Fibroblast of the aortic adventitia (primary cell): Measurements from ENCODE around the gene ATP8B3. TPM values are rescaled to one million over a fixed set of nuclear protein-coding genes. Genes with fewer than 3 reads are reported as not detected.

ENCODE experiments used
- DNase-seq: peaks from one replicate; pipeline ENCODE4 v3.0.0-alpha.2; 2010; ENCODE audit warnings: low read depth
- H3K4me3 ChIP-seq: 2 replicates; pipeline ENCODE4 v1.5.1; 2011; ENCODE audit warnings: low read depth, mild to moderate bottlenecking, control low read depth, low read length, moderate library complexity
- total RNA-seq: library from RNA; depleted of rRNA; stranded (reverse); fragments of >200 nt; gene quantifications from 2 replicates; pipeline ENCODE4 v1.2.3, GENCODE V29; 2012; ENCODE audit warnings: low replicate concordance
- TF ChIP-seq, protein P1 (sequence below): IDR thresholded peaks from 2 replicates; pipeline ENCODE4 v1.5.1; 2011; ENCODE audit warnings: mild to moderate bottlenecking, low read length, control low read depth, inconsistent platforms; ENCODE audit not compliant: insufficient read depth

The ATP8B3 gene
- total RNA-seq, 1 donor, result 3.3 TPM

GRCh38 chr19:1830978-1831377 is 18.9 kb upstream of the ATP8B3 start:
- DNase-seq, result no peak
- H3K4me3 ChIP-seq, result no peak overlapping the region
- TF ChIP-seq, protein P1, sequence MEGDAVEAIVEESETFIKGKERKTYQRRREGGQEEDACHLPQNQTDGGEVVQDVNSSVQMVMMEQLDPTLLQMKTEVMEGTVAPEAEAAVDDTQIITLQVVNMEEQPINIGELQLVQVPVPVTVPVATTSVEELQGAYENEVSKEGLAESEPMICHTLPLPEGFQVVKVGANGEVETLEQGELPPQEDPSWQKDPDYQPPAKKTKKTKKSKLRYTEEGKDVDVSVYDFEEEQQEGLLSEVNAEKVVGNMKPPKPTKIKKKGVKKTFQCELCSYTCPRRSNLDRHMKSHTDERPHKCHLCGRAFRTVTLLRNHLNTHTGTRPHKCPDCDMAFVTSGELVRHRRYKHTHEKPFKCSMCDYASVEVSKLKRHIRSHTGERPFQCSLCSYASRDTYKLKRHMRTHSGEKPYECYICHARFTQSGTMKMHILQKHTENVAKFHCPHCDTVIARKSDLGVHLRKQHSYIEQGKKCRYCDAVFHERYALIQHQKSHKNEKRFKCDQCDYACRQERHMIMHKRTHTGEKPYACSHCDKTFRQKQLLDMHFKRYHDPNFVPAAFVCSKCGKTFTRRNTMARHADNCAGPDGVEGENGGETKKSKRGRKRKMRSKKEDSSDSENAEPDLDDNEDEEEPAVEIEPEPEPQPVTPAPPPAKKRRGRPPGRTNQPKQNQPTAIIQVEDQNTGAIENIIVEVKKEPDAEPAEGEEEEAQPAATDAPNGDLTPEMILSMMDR, result no peak

- H3K4me3 ChIP-seq, result no peak overlapping the region
- DNase-seq, result no peak
- TF ChIP-seq, protein P1, result no peak
Measured at GRCh38 chr19:1830568-1830967, 18.5 kb upstream of the ATP8B3 start.

GRCh38 chr19:1829958-1830357 is 17.9 kb upstream of the ATP8B3 start:
- no peak overlapping the region for H3K4me3 ChIP-seq
- DNase-seq, result no peak
- TF ChIP-seq, protein P1, result no peak

GRCh38 chr19:1828279-1829238 is 16.5 kb upstream of the ATP8B3 start:
- no peak for DNase-seq
- TF ChIP-seq, protein P1, result no peak
- H3K4me3 ChIP-seq, result no peak overlapping the region

- TF ChIP-seq, protein P1, result no peak
- DNase-seq, result no peak
- no peak overlapping the region for H3K4me3 ChIP-seq
Measured at GRCh38 chr19:1827566-1828278, 15.6 kb upstream of the ATP8B3 start.

DNA sequence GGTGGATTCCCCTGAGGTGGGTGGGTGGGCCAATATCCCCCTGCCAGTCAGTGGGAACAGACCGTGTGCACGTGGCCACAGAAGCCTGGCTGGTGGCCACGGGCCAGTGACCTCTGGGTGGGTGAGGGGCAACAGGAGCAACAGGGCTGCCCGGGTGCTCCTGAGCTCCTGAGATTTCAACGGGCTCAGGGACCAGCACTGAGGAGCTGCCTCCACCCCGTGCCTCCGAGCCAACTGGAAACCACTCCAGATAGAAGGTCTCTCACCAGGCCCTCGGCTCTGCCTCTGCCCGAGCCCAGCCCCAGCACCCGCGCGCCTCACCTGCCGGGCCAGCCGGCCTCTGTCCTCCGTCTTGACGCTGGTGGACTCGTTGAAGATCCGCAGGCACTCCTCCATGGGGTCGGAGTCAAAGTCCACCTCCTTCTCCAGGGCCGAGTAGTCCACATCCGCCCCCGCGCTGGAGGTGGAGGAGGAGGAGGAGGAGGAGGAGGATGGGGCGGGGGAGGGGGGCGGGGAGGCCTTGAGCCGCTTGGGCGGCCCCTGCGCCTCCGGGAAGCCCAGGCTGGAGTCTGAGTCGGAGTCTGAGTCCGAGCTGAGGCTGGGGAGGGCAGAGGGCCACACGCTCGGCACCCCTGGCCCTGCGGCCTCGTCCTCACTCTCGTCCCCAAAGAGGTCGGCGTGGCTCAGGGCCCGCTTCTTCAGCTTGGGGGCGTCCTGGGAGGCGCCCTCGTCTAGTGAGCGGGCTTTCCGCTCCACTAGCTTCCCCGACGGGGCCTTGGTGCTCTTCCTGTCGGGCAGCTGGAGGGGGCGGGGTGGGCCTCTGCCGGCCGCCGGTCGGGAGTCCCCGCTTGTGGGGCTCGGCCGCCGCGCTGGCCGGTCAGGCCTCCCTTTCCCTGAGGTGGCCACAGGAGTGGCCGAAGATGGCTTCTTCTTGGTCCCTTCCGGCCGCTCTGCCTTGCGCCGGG is 14.8 kb upstream of the ATP8B3 start:
- H3K4me3 ChIP-seq, result no peak overlapping the region
- TF ChIP-seq, protein P1, result no peak
- no peak for DNase-seq
